ENCODE measurements around the gene XDH.

Gene XDH

GRCh38 chr2:31401580-31401979 lies 13.0 kb downstream of the XDH start:
- DNase-seq: no peak

GRCh38 chr2:31398881-31399280 lies 15.7 kb downstream of the XDH start:
- DNase-seq: no peak

- DNase-seq: no peak
Observed at GRCh38 chr2:31397094-31397493, 17.4 kb downstream of the XDH start.

GRCh38 chr2:31390324-31390723 lies 24.2 kb downstream of the XDH start:
- no peak for DNase-seq

- DNase-seq: no peak
Observed at GRCh38 chr2:31388736-31389135, 25.8 kb downstream of the XDH start.

- no peak for DNase-seq
Observed at GRCh38 chr2:31387850-31388249, 26.7 kb downstream of the XDH start.

- no peak for DNase-seq
Observed at GRCh38 chr2:31386648-31387047, 27.9 kb downstream of the XDH start.

GRCh38 chr2:31386172-31386571 lies 28.4 kb downstream of the XDH start:
- DNase-seq: no peak

GRCh38 chr2:31384771-31385276 lies 29.7 kb downstream of the XDH start:
- DNase-seq: no peak

- no peak for DNase-seq
Observed at GRCh38 chr2:31384351-31384750, 30.2 kb downstream of the XDH start.

- DNase-seq: no peak
Observed at GRCh38 chr2:31383471-31384153, 30.9 kb downstream of the XDH start.

- DNase-seq: no peak
Observed at GRCh38 chr2:31382452-31383120, 32.0 kb downstream of the XDH start.

GRCh38 chr2:31381601-31382000 lies 32.9 kb downstream of the XDH start:
- no peak for DNase-seq

- DNase-seq: no peak
Observed at GRCh38 chr2:31380243-31380642, 34.3 kb downstream of the XDH start.

GRCh38 chr2:31379747-31380146 lies 34.8 kb downstream of the XDH start:
- no peak for DNase-seq

- DNase-seq: no peak
Observed at GRCh38 chr2:31378791-31379501, 35.6 kb downstream of the XDH start.

- no peak for DNase-seq
Observed at GRCh38 chr2:31378389-31378788, 36.2 kb downstream of the XDH start.

GRCh38 chr2:31373127-31373526 lies 41.4 kb downstream of the XDH start:
- no peak for DNase-seq

- DNase-seq: no peak
Observed at GRCh38 chr2:31372097-31372496, 42.4 kb downstream of the XDH start.

GRCh38 chr2:31371691-31372090 lies 42.9 kb downstream of the XDH start:
- no peak for DNase-seq

GRCh38 chr2:31366733-31367132 lies 47.8 kb downstream of the XDH start:
- DNase-seq: no peak

GRCh38 chr2:31365834-31366505 lies 48.6 kb downstream of the XDH start:
- no peak for DNase-seq

- DNase-seq: no peak
Observed at GRCh38 chr2:31365348-31365747, 49.2 kb downstream of the XDH start.

All from activated effector memory CD4-positive, alpha-beta T cell treated with Interleukin-2 at 50 U/mL for 16 hours (primary cell).